DND-41 (cell line): ENCODE data around the gene NBAS.

ENCODE experiments used
- EZH2 ChIP-seq: IDR thresholded peaks from 3 replicates; pipeline ENCODE4 v1.6.1; 2012; ENCODE audit warnings: borderline replicate concordance, low read depth, mild to moderate bottlenecking, moderate library complexity, low read length, inconsistent platforms; ENCODE audit not compliant: severe bottlenecking
- TF ChIP-seq, protein P1 (sequence below): IDR thresholded peaks from 2 replicates; pipeline ENCODE4 v1.5.1; 2012; ENCODE audit warnings: borderline replicate concordance, low read length, moderate library complexity, mild to moderate bottlenecking; ENCODE audit not compliant: poor library complexity, severe bottlenecking; ENCODE audit errors: extremely low read depth

GRCh38 chr2:15486770-15487169, 74.4 kb downstream of the NBAS start:
- TF ChIP-seq, protein P1, sequence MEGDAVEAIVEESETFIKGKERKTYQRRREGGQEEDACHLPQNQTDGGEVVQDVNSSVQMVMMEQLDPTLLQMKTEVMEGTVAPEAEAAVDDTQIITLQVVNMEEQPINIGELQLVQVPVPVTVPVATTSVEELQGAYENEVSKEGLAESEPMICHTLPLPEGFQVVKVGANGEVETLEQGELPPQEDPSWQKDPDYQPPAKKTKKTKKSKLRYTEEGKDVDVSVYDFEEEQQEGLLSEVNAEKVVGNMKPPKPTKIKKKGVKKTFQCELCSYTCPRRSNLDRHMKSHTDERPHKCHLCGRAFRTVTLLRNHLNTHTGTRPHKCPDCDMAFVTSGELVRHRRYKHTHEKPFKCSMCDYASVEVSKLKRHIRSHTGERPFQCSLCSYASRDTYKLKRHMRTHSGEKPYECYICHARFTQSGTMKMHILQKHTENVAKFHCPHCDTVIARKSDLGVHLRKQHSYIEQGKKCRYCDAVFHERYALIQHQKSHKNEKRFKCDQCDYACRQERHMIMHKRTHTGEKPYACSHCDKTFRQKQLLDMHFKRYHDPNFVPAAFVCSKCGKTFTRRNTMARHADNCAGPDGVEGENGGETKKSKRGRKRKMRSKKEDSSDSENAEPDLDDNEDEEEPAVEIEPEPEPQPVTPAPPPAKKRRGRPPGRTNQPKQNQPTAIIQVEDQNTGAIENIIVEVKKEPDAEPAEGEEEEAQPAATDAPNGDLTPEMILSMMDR, result no peak
- no peak for TF ChIP-seq EZH2
